GM23338 (cell line): ENCODE data around the gene KRTAP1-3. TPM values are rescaled to one million over a fixed set of nuclear protein-coding genes. Genes with fewer than 3 reads are reported as not detected.

Source experiments
- ATAC-seq: fragments of 200-7000 bp; cut with Tn5 transposase; 3 replicates; pipeline ENCODE4 v1.9.1; 2020
- DNase-seq: peaks from one replicate; pipeline ENCODE4 v3.0.0-alpha.2; 2015; ENCODE audit warnings: low spot score
- H2AFZ ChIP-seq: fragments of 200-600 bp; sonication (generic); 2 replicates; pipeline ENCODE4 v1.8.0; 2016; ENCODE audit warnings: antibody characterized with exemption, mild to moderate bottlenecking, moderate library complexity
- H3F3A ChIP-seq: fragments of 200-600 bp; sonication (generic); replicated peaks from 2 replicates; pipeline ENCODE4 v1.8.0; 2017; ENCODE audit warnings: antibody characterized with exemption, mixed run types, low read depth
- H3K27ac ChIP-seq: fragments of 200-600 bp; sonication (generic); 2 replicates; pipeline ENCODE4 v1.6.1; 2016; ENCODE audit warnings: low read depth
- H3K27me3 ChIP-seq: fragments of 200-600 bp; sonication (generic); 2 replicates; pipeline ENCODE4 v1.8.0; 2016; ENCODE audit warnings: mild to moderate bottlenecking, mixed run types, moderate library complexity; ENCODE audit not compliant: insufficient read depth
- H3K36me3 ChIP-seq: fragments of 200-600 bp; sonication (generic); 2 replicates; pipeline ENCODE4 v1.8.0; 2016; ENCODE audit warnings: mild to moderate bottlenecking; ENCODE audit not compliant: insufficient read depth
- H3K4me1 ChIP-seq: fragments of 200-600 bp; sonication (generic); 2 replicates; pipeline ENCODE4 v1.8.0; 2016; ENCODE audit warnings: mild to moderate bottlenecking, moderate library complexity; ENCODE audit not compliant: insufficient read depth
- H3K4me2 ChIP-seq: fragments of 200-600 bp; sonication (generic); 2 replicates; pipeline ENCODE4 v1.7.1; 2017; ENCODE audit warnings: mixed run types
- H3K4me3 ChIP-seq: fragments of 200-600 bp; sonication (generic); 2 replicates; pipeline ENCODE4 v1.6.1; 2016; ENCODE audit warnings: mixed run types
- H3K79me2 ChIP-seq: fragments of 200-600 bp; sonication (generic); replicated peaks from 2 replicates; pipeline ENCODE4 v1.8.0; 2017; ENCODE audit warnings: mild to moderate bottlenecking; ENCODE audit not compliant: insufficient read depth
- H3K9me2 ChIP-seq: fragments of 200-600 bp; sonication (generic); 2 replicates; pipeline ENCODE4 v1.8.0; 2017; ENCODE audit not compliant: insufficient read depth
- H4K20me1 ChIP-seq: fragments of 200-600 bp; sonication (generic); replicated peaks from 2 replicates; pipeline ENCODE4 v1.8.0; 2017; ENCODE audit warnings: mild to moderate bottlenecking; ENCODE audit not compliant: insufficient read depth
- H3K27ac Mint-ChIP-seq: 2 replicates; pipeline ENCODE4 v1.8.0; 2020; ENCODE audit warnings: inconsistent platforms, mild to moderate bottlenecking, moderate library complexity, mixed read lengths
- H3K27me3 Mint-ChIP-seq: 3 replicates; pipeline ENCODE4 v1.8.0; 2022; ENCODE audit warnings: low read depth, mild to moderate bottlenecking, moderate library complexity, mixed read lengths, inconsistent platforms; ENCODE audit not compliant: insufficient read depth, poor library complexity
- H3K36me3 Mint-ChIP-seq: 3 replicates; pipeline ENCODE4 v1.8.0; 2021; ENCODE audit warnings: low read depth, mild to moderate bottlenecking, inconsistent platforms, moderate library complexity, mixed read lengths
- H3K4me1 Mint-ChIP-seq: 3 replicates; pipeline ENCODE4 v1.8.0; 2020; ENCODE audit warnings: mild to moderate bottlenecking, inconsistent platforms, mixed read lengths
- H3K4me3 Mint-ChIP-seq: 3 replicates; pipeline ENCODE4 v1.8.0; 2021; ENCODE audit warnings: moderate library complexity, mild to moderate bottlenecking, inconsistent platforms, mixed read lengths
- H3K9me3 Mint-ChIP-seq: 3 replicates; pipeline ENCODE4 v1.8.0; 2020; ENCODE audit warnings: moderate library complexity, mild to moderate bottlenecking, inconsistent platforms, mixed read lengths
- CREB1 ChIP-seq: fragments of 250-450 bp; sonication (Bioruptor Pico); IDR thresholded peaks from 2 replicates; pipeline ENCODE4 v1.5.0; 2020; ENCODE audit warnings: low read depth, mild to moderate bottlenecking, moderate library complexity
- CTCF ChIP-seq, 2 experiments: fragments of 200-600 bp in 1 of 2; sonication (generic) in 1 of 2; conservative IDR thresholded peaks; 2 replicates each; pipeline versions ENCODE4 v1.5.1 to v1.6.1; 2016 to 2017; ENCODE audit warnings: antibody characterized with exemption in 2 of 2, low read depth in 2 of 2, mild to moderate bottlenecking in 2 of 2, moderate library complexity in 1 of 2
- JUNB ChIP-seq: IDR thresholded peaks from one replicate; pipeline ENCODE4 v1.6.1; 2016; ENCODE audit warnings: antibody characterized with exemption; ENCODE audit not compliant: unreplicated experiment
- NANOG ChIP-seq: IDR thresholded peaks from 2 replicates; pipeline ENCODE4 v1.6.1; 2016; ENCODE audit warnings: antibody characterized with exemption, borderline replicate concordance
- STAT1 ChIP-seq: IDR thresholded peaks from one replicate; pipeline ENCODE4 v1.6.1; 2016; ENCODE audit warnings: antibody characterized with exemption; ENCODE audit not compliant: unreplicated experiment
- ZNF114 ChIP-seq: fragments of 250-450 bp; sonication (Bioruptor Pico); IDR thresholded peaks from 2 replicates; pipeline ENCODE4 v1.5.0; 2020; ENCODE audit warnings: mild to moderate bottlenecking, moderate library complexity
- ZNF331 ChIP-seq: fragments of 250-450 bp; sonication (Bioruptor Pico); IDR thresholded peaks from 2 replicates; pipeline ENCODE4 v1.5.0; 2020; ENCODE audit warnings: low read depth, mild to moderate bottlenecking, moderate library complexity
- ZNF462 ChIP-seq: fragments of 250-450 bp; sonication (Bioruptor Pico); IDR thresholded peaks from 2 replicates; pipeline ENCODE4 v1.5.0; 2020; ENCODE audit warnings: mild to moderate bottlenecking, moderate library complexity
- polyA plus RNA-seq: library from polyadenylated mRNA; unstranded; fragments of >200 nt; fragmentation: Nextera tagmentation; extraction: Ambion mirVana; gene quantifications from 2 replicates; pipeline ENCODE4 v1.2.1, GENCODE V29; 2016
- total RNA-seq: library from RNA; depleted of rRNA; stranded (reverse); fragments of >200 nt; shearing (Covaris generic); gene quantifications from 2 replicates; pipeline ENCODE4 v1.2.3, GENCODE V29; 2014
- TF ChIP-seq, protein P1 (sequence below): IDR thresholded peaks from 2 replicates; pipeline ENCODE4 v1.6.1; 2016; ENCODE audit warnings: antibody characterized with exemption
- TF ChIP-seq, protein P2 (sequence below): IDR thresholded peaks from one replicate; pipeline ENCODE4 v1.6.1; 2018; ENCODE audit warnings: antibody characterized with exemption; ENCODE audit not compliant: unreplicated experiment

Gene KRTAP1-3
- total and polyA plus RNA-seq, 2 experiments from 2014 or later: not detected

- 0 out of 2 replicates have a peak, but pooled peaks cover 2% of the 10 kb centered on the region for H3K4me1 ChIP-seq
- no peak overlapping the region for H3K27ac Mint-ChIP-seq
- ATAC-seq: no peak
Measured at GRCh38 chr17:41064301-41064700, 29.6 kb upstream of the KRTAP1-3 start.

More at GRCh38 chr17:41064301-41064700, 29.6 kb upstream of the KRTAP1-3 start:
- no peaks in the 10 kb centered on the region for H3K36me3 ChIP-seq
- no peak for DNase-seq
- Mint-ChIP-seq H3K27me3 (no peaks in the 10 kb centered on the region), H3K4me3 (no peak overlapping the region), H3K9me3 (no peaks in the 10 kb centered on the region), H3K36me3 (no peaks in the 10 kb centered on the region), H3K4me1 (peaks cover 2% of the 10 kb centered on the region)
- no peak overlapping the region for H3K4me3 ChIP-seq
- no peak overlapping the region for H3K27ac ChIP-seq
- H3F3A ChIP-seq: no peaks in the 10 kb centered on the region
- H3K4me2 ChIP-seq: no peak overlapping the region
- TF ChIP-seq JUNB (no peak), CREB1 (no peak), ZNF331 (CRISPR knock-in tag) (no peak), ZNF462 (CRISPR knock-in tag) (no peak), STAT1 (no peak), CTCF (conservative IDR thresholded peaks at IDR 0.05; ENCODE audit: low read depth in 2 of 2) (no peak), NANOG (no peak), ZNF114 (CRISPR knock-in tag) (no peak)
- TF ChIP-seq, protein P1, sequence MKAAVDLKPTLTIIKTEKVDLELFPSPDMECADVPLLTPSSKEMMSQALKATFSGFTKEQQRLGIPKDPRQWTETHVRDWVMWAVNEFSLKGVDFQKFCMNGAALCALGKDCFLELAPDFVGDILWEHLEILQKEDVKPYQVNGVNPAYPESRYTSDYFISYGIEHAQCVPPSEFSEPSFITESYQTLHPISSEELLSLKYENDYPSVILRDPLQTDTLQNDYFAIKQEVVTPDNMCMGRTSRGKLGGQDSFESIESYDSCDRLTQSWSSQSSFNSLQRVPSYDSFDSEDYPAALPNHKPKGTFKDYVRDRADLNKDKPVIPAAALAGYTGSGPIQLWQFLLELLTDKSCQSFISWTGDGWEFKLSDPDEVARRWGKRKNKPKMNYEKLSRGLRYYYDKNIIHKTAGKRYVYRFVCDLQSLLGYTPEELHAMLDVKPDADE: no peak
- TF ChIP-seq, protein P2, sequence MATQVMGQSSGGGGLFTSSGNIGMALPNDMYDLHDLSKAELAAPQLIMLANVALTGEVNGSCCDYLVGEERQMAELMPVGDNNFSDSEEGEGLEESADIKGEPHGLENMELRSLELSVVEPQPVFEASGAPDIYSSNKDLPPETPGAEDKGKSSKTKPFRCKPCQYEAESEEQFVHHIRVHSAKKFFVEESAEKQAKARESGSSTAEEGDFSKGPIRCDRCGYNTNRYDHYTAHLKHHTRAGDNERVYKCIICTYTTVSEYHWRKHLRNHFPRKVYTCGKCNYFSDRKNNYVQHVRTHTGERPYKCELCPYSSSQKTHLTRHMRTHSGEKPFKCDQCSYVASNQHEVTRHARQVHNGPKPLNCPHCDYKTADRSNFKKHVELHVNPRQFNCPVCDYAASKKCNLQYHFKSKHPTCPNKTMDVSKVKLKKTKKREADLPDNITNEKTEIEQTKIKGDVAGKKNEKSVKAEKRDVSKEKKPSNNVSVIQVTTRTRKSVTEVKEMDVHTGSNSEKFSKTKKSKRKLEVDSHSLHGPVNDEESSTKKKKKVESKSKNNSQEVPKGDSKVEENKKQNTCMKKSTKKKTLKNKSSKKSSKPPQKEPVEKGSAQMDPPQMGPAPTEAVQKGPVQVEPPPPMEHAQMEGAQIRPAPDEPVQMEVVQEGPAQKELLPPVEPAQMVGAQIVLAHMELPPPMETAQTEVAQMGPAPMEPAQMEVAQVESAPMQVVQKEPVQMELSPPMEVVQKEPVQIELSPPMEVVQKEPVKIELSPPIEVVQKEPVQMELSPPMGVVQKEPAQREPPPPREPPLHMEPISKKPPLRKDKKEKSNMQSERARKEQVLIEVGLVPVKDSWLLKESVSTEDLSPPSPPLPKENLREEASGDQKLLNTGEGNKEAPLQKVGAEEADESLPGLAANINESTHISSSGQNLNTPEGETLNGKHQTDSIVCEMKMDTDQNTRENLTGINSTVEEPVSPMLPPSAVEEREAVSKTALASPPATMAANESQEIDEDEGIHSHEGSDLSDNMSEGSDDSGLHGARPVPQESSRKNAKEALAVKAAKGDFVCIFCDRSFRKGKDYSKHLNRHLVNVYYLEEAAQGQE: no peak
- H3K79me2 ChIP-seq: no peaks in the 10 kb centered on the region
- no peaks in the 10 kb centered on the region for H3K27me3 ChIP-seq
- H3K9me2 ChIP-seq: no peaks in the 10 kb centered on the region; the same call in none of the 2 replicates
- H2AFZ ChIP-seq: no peak overlapping the region
- H4K20me1 ChIP-seq: no peaks in the 10 kb centered on the region
